IMR-90 (cell line): ENCODE results near the gene SUCLA2. TPM values are rescaled to one million over a fixed set of nuclear protein-coding genes. Genes with fewer than 3 reads are reported as not detected.
A peak's percentile ranks its signal among the peaks of the same experiment; 100 is the strongest.

Experiments used
- ATAC-seq: fragments of 200-7000 bp; cut with Tn5 transposase; 2 replicates; pipeline ENCODE4 v1.9.1; 2020; ENCODE audit warnings: low read depth, mild to moderate bottlenecking, moderate library complexity
- BruUV-seq: library from RNA; stranded (reverse); fragments of 400-500 nt; replicated peaks from 2 replicates; lab custom pipeline; 2021; lab: Mats Ljungman, UMichigan
- CTCF ChIA-PET: fragments of 300-600 bp; formaldehyde crosslinking; extraction: SDS; loops from one replicate; lab custom pipeline; 2021; ENCODE audit warnings: antibody characterized with exemption; lab: Yijun Ruan, JAX
- POLR2A ChIA-PET: fragments of 300-600 bp; sonication (Branson Sonifier 250); formaldehyde crosslinking; loops from one replicate; lab custom pipeline; 2022; ENCODE audit warnings: antibody characterized with exemption; ENCODE audit not compliant: unreplicated experiment; lab: Charles Lee
- DNase-seq: peaks from one replicate; pipeline ENCODE4 v3.0.0; 2013
- H2AFZ ChIP-seq: replicated peaks from 2 replicates; pipeline ENCODE3; 2013; ENCODE audit warnings: low read length, mild to moderate bottlenecking; ENCODE audit not compliant: poor library complexity
- H2AK5ac ChIP-seq: 2 replicates; pipeline ENCODE4 v1.6.1; 2013; ENCODE audit warnings: low read depth, low read length, inconsistent platforms
- H2AK9ac ChIP-seq: replicated peaks from 2 replicates; pipeline ENCODE3; 2013; ENCODE audit warnings: mild to moderate bottlenecking, low read depth, low read length, moderate library complexity; ENCODE audit not compliant: poor library complexity
- H2BK120ac ChIP-seq: 2 replicates; pipeline ENCODE4 v1.6.1; 2013; ENCODE audit warnings: low read depth, low read length, inconsistent platforms
- H2BK15ac ChIP-seq: 3 replicates; pipeline ENCODE4 v1.6.1; 2013; ENCODE audit warnings: low read depth, low read length, inconsistent platforms
- H2BK20ac ChIP-seq: 2 replicates; pipeline ENCODE4 v1.6.1; 2013; ENCODE audit warnings: low read depth, mild to moderate bottlenecking, inconsistent platforms, low read length, moderate library complexity
- H2BK5ac ChIP-seq: 2 replicates; pipeline ENCODE4 v1.6.1; 2013; ENCODE audit warnings: mild to moderate bottlenecking, low read depth, low read length, inconsistent platforms; ENCODE audit not compliant: poor library complexity, severe bottlenecking
- H3K14ac ChIP-seq: replicated peaks from 2 replicates; pipeline ENCODE4 v1.6.1; 2013; ENCODE audit warnings: low read depth, low read length, inconsistent platforms
- H3K18ac ChIP-seq: 2 replicates; pipeline ENCODE4 v1.6.1; 2013; ENCODE audit warnings: low read depth, low read length, control low read depth
- H3K23ac ChIP-seq: 2 replicates; pipeline ENCODE4 v1.6.1; 2013; ENCODE audit warnings: low read depth, low read length, inconsistent platforms
- H3K27ac ChIP-seq: 2 replicates; pipeline ENCODE4 v1.5.1; 2013; ENCODE audit warnings: mild to moderate bottlenecking, control low read depth, low read length; ENCODE audit not compliant: insufficient read depth
- H3K27me3 ChIP-seq: 2 replicates; pipeline ENCODE4 v1.6.1; 2013; ENCODE audit warnings: low read length; ENCODE audit not compliant: control insufficient read depth, insufficient read depth
- H3K36me3 ChIP-seq: 2 replicates; pipeline ENCODE4 v1.6.1; 2013; ENCODE audit warnings: low read length, mixed read lengths; ENCODE audit not compliant: control insufficient read depth, insufficient read depth
- H3K4ac ChIP-seq: 2 replicates; pipeline ENCODE4 v1.6.1; 2013; ENCODE audit warnings: low read depth, low read length, inconsistent platforms
- H3K4me1 ChIP-seq: 2 replicates; pipeline ENCODE4 v1.6.1; 2013; ENCODE audit warnings: low read length, mixed read lengths; ENCODE audit not compliant: control insufficient read depth, insufficient read depth
- H3K4me2 ChIP-seq: 2 replicates; pipeline ENCODE4 v1.6.1; 2013; ENCODE audit warnings: low read depth, mild to moderate bottlenecking, control low read depth, low read length, moderate library complexity
- H3K4me3 ChIP-seq: 2 replicates; pipeline ENCODE4 v1.5.1; 2013; ENCODE audit warnings: low read depth, mild to moderate bottlenecking, control low read depth, low read length, moderate library complexity; ENCODE audit not compliant: insufficient read depth
- H3K56ac ChIP-seq: 2 replicates; pipeline ENCODE4 v1.6.1; 2013; ENCODE audit warnings: low read length, inconsistent platforms; ENCODE audit not compliant: insufficient read depth; ENCODE audit errors: extremely low read depth
- H3K79me1 ChIP-seq, 2 experiments: 2 replicates each; pipeline ENCODE4 v1.6.1; 2013; ENCODE audit warnings: low read length in 2 of 2, inconsistent platforms in 1 of 2, low read depth in 1 of 2
- H3K9ac ChIP-seq: 2 replicates; pipeline ENCODE4 v1.6.1; 2013; ENCODE audit warnings: low read depth, low read length, control low read depth
- H3K9me1 ChIP-seq: 2 replicates; pipeline ENCODE4 v1.6.1; 2013; ENCODE audit warnings: low read length, inconsistent platforms; ENCODE audit not compliant: insufficient read depth
- H3K9me3 ChIP-seq: 2 replicates; pipeline ENCODE4 v1.6.1; 2013; ENCODE audit warnings: low read length; ENCODE audit not compliant: control insufficient read depth, insufficient read depth
- H4K20me1 ChIP-seq: 2 replicates; pipeline ENCODE4 v1.6.1; 2013; ENCODE audit warnings: low read length, inconsistent platforms; ENCODE audit not compliant: insufficient read depth
- H4K5ac ChIP-seq: 2 replicates; pipeline ENCODE4 v1.6.1; 2013; ENCODE audit warnings: mild to moderate bottlenecking, low read depth, low read length, control low read depth
- H4K8ac ChIP-seq, 2 experiments: 2 replicates each; pipeline ENCODE4 v1.6.1; 2013; ENCODE audit warnings: low read depth in 2 of 2, low read length in 2 of 2, control low read depth in 1 of 2, inconsistent platforms in 1 of 2
- H4K91ac ChIP-seq: 2 replicates; pipeline ENCODE4 v1.6.1; 2013; ENCODE audit warnings: low read depth, low read length, inconsistent platforms; ENCODE audit not compliant: insufficient read depth
- CHD1 ChIP-seq: IDR thresholded peaks from 2 replicates; pipeline ENCODE4 v1.6.1; 2012; ENCODE audit warnings: low read depth, low read length, improper control_type of control experiment
- MAZ ChIP-seq: IDR thresholded peaks from 2 replicates; pipeline ENCODE4 v1.6.1; 2012; ENCODE audit warnings: low read depth, mild to moderate bottlenecking, low read length, improper control_type of control experiment, moderate library complexity, borderline replicate concordance
- POLR2A ChIP-seq: IDR thresholded peaks from 2 replicates; pipeline ENCODE4 v1.6.1; 2012; ENCODE audit warnings: mild to moderate bottlenecking, low read depth, low read length
- RAD21 ChIP-seq: IDR thresholded peaks from 2 replicates; pipeline ENCODE4 v1.6.1; 2012; ENCODE audit warnings: low read length, improper control_type of control experiment
- RFX5 ChIP-seq: IDR thresholded peaks from 2 replicates; pipeline ENCODE4 v1.8.0; 2012; ENCODE audit warnings: low read depth, mild to moderate bottlenecking, low read length, moderate library complexity
- WGBS, 2 experiments: methylation state at CpG; one replicate each; pipeline versions ENCODE4 v1.1.5 to v1.1.7; 2013; ENCODE audit warnings: missing lambda C conversion rate in 2 of 2; ENCODE audit not compliant: insufficient read length in 1 of 2; ENCODE audit errors: extremely low coverage in 2 of 2; 5-methylcytosine and 5-hydroxymethylcytosine counted together
- dilution Hi-C: fragments of 300-500 bp; cut with HindIII; formaldehyde crosslinking; loops from one replicate; pipeline ENCODE4 v1.14.3; 2018; ENCODE audit warnings: low sequenced_read_pairs; ENCODE audit not compliant: unreplicated experiment
- in situ Hi-C: fragments of 300-500 bp; cut with MboI; formaldehyde crosslinking; loops from 3 replicates; pipeline ENCODE4 v1.14.3; 2019; ENCODE audit warnings: low sequenced_read_pairs, inconsistent platforms, mixed read lengths
- intact Hi-C: fragments of 100-400 bp; cut with micrococcal nuclease; formaldehyde crosslinking; loops from 2 replicates; pipeline ENCODE4 v1.10.0; 2022
- polyA plus RNA-seq, 3 experiments: library from polyadenylated mRNA; depleted of rRNA; stranded (reverse); fragments of >200 nt; gene quantifications; 2 replicates each; pipeline ENCODE4 v1.2.3, GENCODE V29; 2012; ENCODE audit warnings: low replicate concordance in 1 of 3
- total RNA-seq: library from RNA; depleted of rRNA; stranded (reverse); fragments of >200 nt; gene quantifications from 2 replicates; pipeline ENCODE4 v1.2.3, GENCODE V29; 2012

The SUCLA2 gene
- total and polyA plus RNA-seq, 2 of the 4 experiments (the other 2 are of a cell fraction), result 31.5 to 36.1 TPM

- TF ChIP-seq RFX5, result no peak
- TF ChIP-seq CHD1, result no peak
- TF ChIP-seq POLR2A, result no peak
- no peak for TF ChIP-seq RAD21
- TF ChIP-seq MAZ, result no peak
Measured at GRCh38 chr13:47897411-47898050, 103.5 kb downstream of the SUCLA2 start.

More at GRCh38 chr13:47897411-47898050, 103.5 kb downstream of the SUCLA2 start:
- Histone ChIP-seq H3K4me1 (peaks cover 2% of the 10 kb centered on the region; the same call in 1 of the 2 replicates), H2BK15ac (no peak overlapping the region), H3K9me3 (no peaks in the 10 kb centered on the region), H2BK120ac (no peak overlapping the region), H3K27me3 (no peaks in the 10 kb centered on the region), H4K5ac (no peak overlapping the region), H3K18ac (no peak overlapping the region), H3K14ac (no peak overlapping the region), H3K79me1 (no peaks in the 10 kb centered on the region), H3K56ac (no peak overlapping the region), H3K4me2 (no peak overlapping the region), H2AK5ac (no peak overlapping the region), H2AK9ac (no peak overlapping the region), H3K4me3 (no peak overlapping the region), H2BK20ac (no peak overlapping the region), H3K23ac (no peak overlapping the region), H3K4ac (no peak overlapping the region), H4K91ac (no peak overlapping the region), H2BK5ac (no peak overlapping the region), H3K9me1 (no peaks in the 10 kb centered on the region), H3K9ac (no peak overlapping the region), H2AFZ (no peak overlapping the region), H4K8ac (no peak overlapping the region), H3K27ac (no peak overlapping the region), H4K20me1 (no peaks in the 10 kb centered on the region), H3K36me3 (no peaks in the 10 kb centered on the region)
- intact Hi-C loops (no loop called here), in situ Hi-C loops (no loop called here), dilution Hi-C loops (no loop called here)
- WGBS, 2 experiments, result no CpG with 5 or more reads among the region's 2 CpGs
- no TSS peak for BruUV-seq
- CTCF ChIA-PET, result no interaction called here
- POLR2A ChIA-PET, result no interaction called here
- DNase-seq, result peak; percentile 36
- no peak for ATAC-seq
